ENCODE results near the gene VPS72.
"Not testable (repeated sequence)": the region's sequence is repeated elsewhere in the genome, so short reads cannot be mapped to it uniquely, and the experiment has no call there.

GRCh38 chr1:151205381-151205965 is 15.5 kb upstream of the VPS72 start:
- TF ChIP-seq, protein P1, sequence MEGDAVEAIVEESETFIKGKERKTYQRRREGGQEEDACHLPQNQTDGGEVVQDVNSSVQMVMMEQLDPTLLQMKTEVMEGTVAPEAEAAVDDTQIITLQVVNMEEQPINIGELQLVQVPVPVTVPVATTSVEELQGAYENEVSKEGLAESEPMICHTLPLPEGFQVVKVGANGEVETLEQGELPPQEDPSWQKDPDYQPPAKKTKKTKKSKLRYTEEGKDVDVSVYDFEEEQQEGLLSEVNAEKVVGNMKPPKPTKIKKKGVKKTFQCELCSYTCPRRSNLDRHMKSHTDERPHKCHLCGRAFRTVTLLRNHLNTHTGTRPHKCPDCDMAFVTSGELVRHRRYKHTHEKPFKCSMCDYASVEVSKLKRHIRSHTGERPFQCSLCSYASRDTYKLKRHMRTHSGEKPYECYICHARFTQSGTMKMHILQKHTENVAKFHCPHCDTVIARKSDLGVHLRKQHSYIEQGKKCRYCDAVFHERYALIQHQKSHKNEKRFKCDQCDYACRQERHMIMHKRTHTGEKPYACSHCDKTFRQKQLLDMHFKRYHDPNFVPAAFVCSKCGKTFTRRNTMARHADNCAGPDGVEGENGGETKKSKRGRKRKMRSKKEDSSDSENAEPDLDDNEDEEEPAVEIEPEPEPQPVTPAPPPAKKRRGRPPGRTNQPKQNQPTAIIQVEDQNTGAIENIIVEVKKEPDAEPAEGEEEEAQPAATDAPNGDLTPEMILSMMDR (IDR thresholded peaks at IDR 0.05) = not testable (repeated sequence)
- not testable (repeated sequence) for TF ChIP-seq POLR2A (IDR thresholded peaks at IDR 0.05)
